HG03025 (cell line): ENCODE results near the gene CHODL.

Experiments used
- ATAC-seq: cut with Tn5 transposase; IDR thresholded peaks from one replicate; pipeline ENCODE4 v1.9.1; 2021; ENCODE audit warnings: mild to moderate bottlenecking, moderate library complexity; ENCODE audit not compliant: unreplicated experiment, low FRiP score

CHODL gene

GRCh38 chr21:18285379-18285778 lies 40.7 kb downstream of the CHODL start:
- no peak for ATAC-seq

GRCh38 chr21:18289876-18290275 lies 45.2 kb downstream of the CHODL start:
- ATAC-seq = no peak

- ATAC-seq = no peak
Observed at GRCh38 chr21:18294100-18294499, 49.5 kb downstream of the CHODL start.

GRCh38 chr21:18298228-18298627 lies 53.6 kb downstream of the CHODL start:
- no peak for ATAC-seq
